ENCODE data around the gene GBP1.

The GBP1 gene

DNA sequence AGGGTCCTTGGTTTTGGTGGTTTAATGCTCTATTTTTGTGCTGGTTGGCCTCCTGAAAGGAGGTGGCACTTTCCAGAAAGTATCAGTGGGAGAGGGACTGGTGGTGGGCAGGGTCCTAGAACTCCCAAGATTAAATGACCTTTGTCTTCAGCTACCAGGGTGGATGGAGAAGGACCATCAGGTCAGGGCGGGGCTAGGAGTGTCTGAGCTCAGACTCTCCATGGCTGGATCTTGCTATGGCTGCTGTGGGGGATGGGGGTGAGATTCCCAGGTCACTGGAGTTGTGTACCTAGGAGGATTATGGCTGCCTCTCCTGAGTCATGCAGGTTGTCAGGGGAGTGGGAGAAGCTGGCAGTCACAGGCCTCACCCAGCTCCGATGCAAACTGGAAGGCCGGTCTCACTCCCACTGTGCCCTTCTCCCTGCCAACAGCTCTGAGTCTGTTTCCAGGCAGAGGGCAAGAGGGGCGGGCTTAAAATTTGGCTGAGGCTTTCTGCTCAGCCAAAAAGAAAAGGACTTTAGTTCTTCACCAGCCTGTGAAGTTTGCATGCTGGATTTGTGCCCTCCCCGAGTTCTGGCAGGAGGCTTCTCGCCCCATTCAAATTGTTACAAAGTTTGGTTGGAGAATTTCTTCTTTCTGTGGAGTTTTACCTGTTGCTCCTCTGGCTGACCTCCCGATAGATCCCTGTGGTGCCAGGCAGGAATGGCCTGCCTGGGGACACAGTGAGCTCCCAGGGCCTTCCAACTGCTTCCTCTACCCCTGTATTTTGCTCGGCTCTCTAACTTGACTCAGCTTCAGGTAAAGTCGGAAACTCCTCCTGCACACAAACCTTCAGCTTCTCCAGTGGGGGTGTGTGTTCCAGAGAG is 59.5 kb downstream of the GBP1 start:
- DNase-seq, result no peak

Data from NCI-H526 (cell line).